HCT116 (cell line): ENCODE results near the gene OR8G5. TPM values are rescaled to one million over a fixed set of nuclear protein-coding genes. Genes with fewer than 3 reads are reported as not detected.

Experiments used
- ATAC-seq: fragments of 200-7000 bp; cut with Tn5 transposase; 2 replicates; pipeline ENCODE4 v1.9.1; 2020; ENCODE audit warnings: mild to moderate bottlenecking, moderate library complexity
- BruUV-seq: library from RNA; stranded (reverse); fragments of 400-500 nt; replicated peaks from 2 replicates; lab custom pipeline; 2021; lab: Mats Ljungman, UMichigan
- CTCF ChIA-PET: fragments of 300-600 bp; sonication (Branson Sonifier 250); formaldehyde crosslinking; loops from one replicate; lab custom pipeline; 2021; ENCODE audit warnings: antibody characterized with exemption; lab: Charles Lee
- POLR2A ChIA-PET: fragments of 300-600, 350-600 bp; sonication (Branson Sonifier 250); formaldehyde crosslinking; loops from one replicate; lab custom pipeline; 2021; ENCODE audit warnings: antibody characterized with exemption; lab: Charles Lee
- RAD21 ChIA-PET, 2 experiments: fragments of 300-600 bp; sonication (Branson Sonifier 250); formaldehyde crosslinking; loops; one replicate each; lab custom pipeline; 2023; ENCODE audit warnings: low total read pairs in 2 of 2; ENCODE audit not compliant: uncharacterized antibody in 2 of 2, unreplicated experiment in 2 of 2, low non-redundant PET in 1 of 2; lab: Charles Lee
- DNase-seq: peaks from one replicate; pipeline ENCODE4 v3.0.0-alpha.2; 2010; ENCODE audit warnings: low read depth, low spot score
- H2AFZ ChIP-seq: fragments of 200-600 bp; shearing (Covaris generic), sonication (generic); 2 replicates; pipeline ENCODE4 v1.6.1; 2017; ENCODE audit warnings: low read depth, mixed run types, mixed read lengths, antibody characterized with exemption, low read length; ENCODE audit not compliant: poor library complexity, severe bottlenecking
- H3K27ac ChIP-seq: 2 replicates; pipeline ENCODE4 v1.5.1; 2012; ENCODE audit warnings: low read depth, low read length
- H3K27me3 ChIP-seq: fragments of 200-600 bp; sonication (generic); 2 replicates; pipeline ENCODE4 v1.6.1; 2016; ENCODE audit warnings: mixed run types, low read length, mixed read lengths; ENCODE audit not compliant: insufficient read depth
- H3K36me3 ChIP-seq, 2 experiments: fragments of 200-500 bp in 1 of 2; fragments of 200-600 bp in 1 of 2; sonication (Bioruptor generic) in 1 of 2; sonication (generic) in 1 of 2; 2 replicates each; pipeline versions ENCODE4 v1.5.1 to v1.6.1; 2014 to 2016; ENCODE audit warnings: low read length in 2 of 2, inconsistent platforms in 1 of 2, mixed read lengths in 1 of 2, mixed run types in 1 of 2; ENCODE audit not compliant: insufficient read depth in 2 of 2, control insufficient read depth in 1 of 2
- H3K4me1 ChIP-seq, 2 experiments: fragments of 200-600 bp in 1 of 2; sonication (generic) in 1 of 2; 2 replicates each; pipeline versions ENCODE4 v1.5.1 to v1.6.1; 2012 to 2017; ENCODE audit warnings: low read length in 2 of 2, inconsistent platforms in 1 of 2, mild to moderate bottlenecking in 1 of 2, mixed read lengths in 1 of 2, mixed run types in 1 of 2, moderate library complexity in 1 of 2; ENCODE audit not compliant: insufficient read depth in 2 of 2, control insufficient read depth in 1 of 2
- H3K4me2 ChIP-seq: fragments of 200-600 bp; sonication (generic); 2 replicates; pipeline ENCODE4 v1.6.1; 2017; ENCODE audit warnings: mixed run types, low read length, mixed read lengths
- H3K4me3 ChIP-seq, 2 experiments: fragments of 200-600 bp in 1 of 2; sonication (generic) in 1 of 2; replicated peaks in 1 of 2; 2 replicates each; pipeline ENCODE4 v1.5.1; 2011 to 2016; ENCODE audit warnings: low read length in 2 of 2, control low read depth in 1 of 2, low read depth in 1 of 2, mild to moderate bottlenecking in 1 of 2, mixed read lengths in 1 of 2, mixed run types in 1 of 2
- H3K79me2 ChIP-seq: fragments of 200-600 bp; sonication (generic); 2 replicates; pipeline ENCODE4 v1.6.1; 2017; ENCODE audit warnings: mild to moderate bottlenecking, mixed run types, low read length, moderate library complexity, mixed read lengths; ENCODE audit not compliant: insufficient read depth
- H3K9ac ChIP-seq: fragments of 200-600 bp; sonication (generic); 2 replicates; pipeline ENCODE4 v1.6.1; 2016; ENCODE audit warnings: low read length, mixed read lengths
- H3K9me2 ChIP-seq: fragments of 200-600 bp; sonication (generic), shearing (Covaris generic); 2 replicates; pipeline ENCODE4 v1.6.1; 2017; ENCODE audit warnings: mixed run types, mild to moderate bottlenecking, moderate library complexity; ENCODE audit not compliant: insufficient read depth
- H3K9me3 ChIP-seq, 2 experiments: fragments of 200-500 bp in 1 of 2; fragments of 200-600 bp in 1 of 2; sonication (Bioruptor generic) in 1 of 2; sonication (generic) in 1 of 2; 2 replicates each; pipeline ENCODE4 v1.6.1; 2014 to 2017; ENCODE audit warnings: low read length in 2 of 2, mixed read lengths in 2 of 2, inconsistent platforms in 1 of 2, low read depth in 1 of 2, mild to moderate bottlenecking in 1 of 2, mixed run types in 1 of 2, moderate library complexity in 1 of 2; ENCODE audit not compliant: control insufficient read depth in 1 of 2, insufficient read depth in 1 of 2
- H4K20me1 ChIP-seq: fragments of 200-600 bp; sonication (generic), shearing (Covaris generic); 2 replicates; pipeline ENCODE4 v1.6.1; 2017; ENCODE audit warnings: mixed run types, mild to moderate bottlenecking, moderate library complexity; ENCODE audit not compliant: insufficient read depth
- CBX3 ChIP-seq: IDR thresholded peaks from 2 replicates; pipeline ENCODE4 v1.6.1; 2012; ENCODE audit warnings: low read depth
- CEBPB ChIP-seq: IDR thresholded peaks from 2 replicates; pipeline ENCODE4 v1.6.1; 2012; ENCODE audit warnings: low read depth
- EGR1 ChIP-seq: IDR thresholded peaks from 2 replicates; pipeline ENCODE4 v1.6.1; 2012; ENCODE audit warnings: low read depth
- ELF1 ChIP-seq: IDR thresholded peaks from 2 replicates; pipeline ENCODE4 v1.6.1; 2012; ENCODE audit warnings: low read depth, borderline replicate concordance
- EZH2 ChIP-seq: fragments of 200-600 bp; sonication (generic); IDR thresholded peaks from 2 replicates; pipeline ENCODE4 v1.6.1; 2017; ENCODE audit warnings: antibody characterized with exemption, mixed run types
- EZH2phosphoT487 ChIP-seq: fragments of 200-600 bp; IDR thresholded peaks from 2 replicates; pipeline ENCODE4 v1.6.1; 2018; ENCODE audit warnings: antibody characterized with exemption, borderline replicate concordance
- FOSL1 ChIP-seq: IDR thresholded peaks from 2 replicates; pipeline ENCODE4 v1.6.1; 2012; ENCODE audit warnings: low read depth
- JUND ChIP-seq: IDR thresholded peaks from 2 replicates; pipeline ENCODE4 v1.6.1; 2012
- POLR2A ChIP-seq: IDR thresholded peaks from 2 replicates; pipeline ENCODE4 v1.7.0; 2011; ENCODE audit warnings: borderline replicate concordance; ENCODE audit not compliant: insufficient read depth, insufficient read length; ENCODE audit errors: extremely low read depth
- RAD21 ChIP-seq: IDR thresholded peaks from 2 replicates; pipeline ENCODE4 v1.6.1; 2012; ENCODE audit warnings: low read depth, mild to moderate bottlenecking
- SP1 ChIP-seq: IDR thresholded peaks from 2 replicates; pipeline ENCODE4 v1.6.1; 2012; ENCODE audit warnings: low read depth
- SRF ChIP-seq: IDR thresholded peaks from 2 replicates; pipeline ENCODE4 v1.6.1; 2012; ENCODE audit warnings: low read depth
- TCF7L2 ChIP-seq: IDR thresholded peaks from 2 replicates; pipeline ENCODE4 v1.7.0; 2011; ENCODE audit warnings: borderline replicate concordance, inconsistent platforms; ENCODE audit not compliant: insufficient read depth, insufficient read length; ENCODE audit errors: extremely low read depth
- YY1 ChIP-seq: IDR thresholded peaks from 2 replicates; pipeline ENCODE4 v1.6.1; 2011; ENCODE audit warnings: low read length, low read depth, moderate library complexity, mild to moderate bottlenecking; ENCODE audit not compliant: insufficient replicate concordance; ENCODE audit errors: extremely low read depth
- ZFX ChIP-seq: fragments of 450-650 bp; IDR thresholded peaks from 2 replicates; pipeline ENCODE4 v1.6.1; 2017
- ZNF274 ChIP-seq: fragments of 200-500 bp; sonication (Bioruptor generic); IDR thresholded peaks from 2 replicates; pipeline ENCODE4 v1.6.1; 2014; ENCODE audit warnings: mild to moderate bottlenecking, low read depth, low read length, inconsistent platforms
- intact Hi-C: fragments of 100-400 bp; cut with micrococcal nuclease; formaldehyde crosslinking; loops from 2 replicates; pipeline ENCODE4 v1.10.0; 2022
- total RNA-seq: library from RNA; stranded (reverse); gene quantifications from one replicate; pipeline ENCODE4 v1.2.1, GENCODE V29; 2021; ENCODE audit not compliant: unreplicated experiment
- TF ChIP-seq, protein P1 (sequence below): IDR thresholded peaks from 2 replicates; pipeline ENCODE4 v1.6.1; 2012
- TF ChIP-seq, protein P2 (sequence below): IDR thresholded peaks from 2 replicates; pipeline ENCODE4 v1.6.1; 2011; ENCODE audit warnings: mild to moderate bottlenecking, low read length, moderate library complexity; ENCODE audit not compliant: insufficient replicate concordance; ENCODE audit errors: extremely low read depth
- TF ChIP-seq, protein P3 (sequence below): IDR thresholded peaks from 2 replicates; pipeline ENCODE4 v1.6.1; 2012; ENCODE audit warnings: low read depth
- TF ChIP-seq, protein P4 (sequence below): IDR thresholded peaks from 2 replicates; pipeline ENCODE4 v1.6.1; 2012

Gene OR8G5
- total RNA-seq, 1 experiment from 2014 or later = not detected

DNA sequence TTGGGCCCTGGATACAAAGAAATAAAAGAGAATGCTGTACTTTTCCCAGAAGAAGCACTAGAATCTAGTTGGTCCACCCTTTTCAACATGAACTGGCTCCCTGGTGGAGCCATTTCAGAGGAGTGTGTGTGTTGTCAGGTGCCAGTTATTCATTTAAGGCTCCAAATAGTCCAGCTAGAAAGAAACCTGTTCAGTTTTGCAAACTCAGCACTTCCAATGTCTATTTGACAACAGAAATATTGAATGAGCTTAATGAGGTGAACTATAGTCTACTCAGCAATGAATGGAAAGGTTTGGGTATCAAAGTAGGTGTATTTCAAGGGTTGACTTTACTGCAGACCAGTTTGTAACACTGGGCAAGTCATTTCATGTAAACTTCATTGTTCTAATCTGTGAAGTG lies 55.5 kb downstream of the OR8G5 start:
- Histone ChIP-seq H3K9me2 (no peaks in the 10 kb centered on the region), H3K9me3 (no peaks in the 10 kb centered on the region), H3K9ac (no peak overlapping the region), H2AFZ (no peak overlapping the region), H3K27me3 (peaks cover 51% of the 10 kb centered on the region), H4K20me1 (no peaks in the 10 kb centered on the region), H3K4me3 (no peak overlapping the region), H3K79me2 (no peaks in the 10 kb centered on the region), H3K27ac (no peak overlapping the region), H3K4me1 (no peaks in the 10 kb centered on the region), H3K4me2 (no peak overlapping the region), H3K36me3 (no peaks in the 10 kb centered on the region)
- TF ChIP-seq SP1 (no peak), CBX3 (no peak), ZNF274 (no peak), CEBPB (no peak), JUND (no peak), EZH2 (no peak), POLR2A (no peak), ZFX (no peak), TCF7L2 (no peak), EGR1 (no peak), ELF1 (no peak), FOSL1 (no peak), EZH2phosphoT487 (no peak), SRF (no peak), RAD21 (no peak), YY1 (no peak)
- TF ChIP-seq, protein P1, sequence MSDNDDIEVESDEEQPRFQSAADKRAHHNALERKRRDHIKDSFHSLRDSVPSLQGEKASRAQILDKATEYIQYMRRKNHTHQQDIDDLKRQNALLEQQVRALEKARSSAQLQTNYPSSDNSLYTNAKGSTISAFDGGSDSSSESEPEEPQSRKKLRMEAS = no peak
- TF ChIP-seq, protein P2, sequence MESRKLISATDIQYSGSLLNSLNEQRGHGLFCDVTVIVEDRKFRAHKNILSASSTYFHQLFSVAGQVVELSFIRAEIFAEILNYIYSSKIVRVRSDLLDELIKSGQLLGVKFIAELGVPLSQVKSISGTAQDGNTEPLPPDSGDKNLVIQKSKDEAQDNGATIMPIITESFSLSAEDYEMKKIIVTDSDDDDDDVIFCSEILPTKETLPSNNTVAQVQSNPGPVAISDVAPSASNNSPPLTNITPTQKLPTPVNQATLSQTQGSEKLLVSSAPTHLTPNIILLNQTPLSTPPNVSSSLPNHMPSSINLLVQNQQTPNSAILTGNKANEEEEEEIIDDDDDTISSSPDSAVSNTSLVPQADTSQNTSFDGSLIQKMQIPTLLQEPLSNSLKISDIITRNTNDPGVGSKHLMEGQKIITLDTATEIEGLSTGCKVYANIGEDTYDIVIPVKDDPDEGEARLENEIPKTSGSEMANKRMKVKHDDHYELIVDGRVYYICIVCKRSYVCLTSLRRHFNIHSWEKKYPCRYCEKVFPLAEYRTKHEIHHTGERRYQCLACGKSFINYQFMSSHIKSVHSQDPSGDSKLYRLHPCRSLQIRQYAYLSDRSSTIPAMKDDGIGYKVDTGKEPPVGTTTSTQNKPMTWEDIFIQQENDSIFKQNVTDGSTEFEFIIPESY = no peak
- TF ChIP-seq, protein P3, sequence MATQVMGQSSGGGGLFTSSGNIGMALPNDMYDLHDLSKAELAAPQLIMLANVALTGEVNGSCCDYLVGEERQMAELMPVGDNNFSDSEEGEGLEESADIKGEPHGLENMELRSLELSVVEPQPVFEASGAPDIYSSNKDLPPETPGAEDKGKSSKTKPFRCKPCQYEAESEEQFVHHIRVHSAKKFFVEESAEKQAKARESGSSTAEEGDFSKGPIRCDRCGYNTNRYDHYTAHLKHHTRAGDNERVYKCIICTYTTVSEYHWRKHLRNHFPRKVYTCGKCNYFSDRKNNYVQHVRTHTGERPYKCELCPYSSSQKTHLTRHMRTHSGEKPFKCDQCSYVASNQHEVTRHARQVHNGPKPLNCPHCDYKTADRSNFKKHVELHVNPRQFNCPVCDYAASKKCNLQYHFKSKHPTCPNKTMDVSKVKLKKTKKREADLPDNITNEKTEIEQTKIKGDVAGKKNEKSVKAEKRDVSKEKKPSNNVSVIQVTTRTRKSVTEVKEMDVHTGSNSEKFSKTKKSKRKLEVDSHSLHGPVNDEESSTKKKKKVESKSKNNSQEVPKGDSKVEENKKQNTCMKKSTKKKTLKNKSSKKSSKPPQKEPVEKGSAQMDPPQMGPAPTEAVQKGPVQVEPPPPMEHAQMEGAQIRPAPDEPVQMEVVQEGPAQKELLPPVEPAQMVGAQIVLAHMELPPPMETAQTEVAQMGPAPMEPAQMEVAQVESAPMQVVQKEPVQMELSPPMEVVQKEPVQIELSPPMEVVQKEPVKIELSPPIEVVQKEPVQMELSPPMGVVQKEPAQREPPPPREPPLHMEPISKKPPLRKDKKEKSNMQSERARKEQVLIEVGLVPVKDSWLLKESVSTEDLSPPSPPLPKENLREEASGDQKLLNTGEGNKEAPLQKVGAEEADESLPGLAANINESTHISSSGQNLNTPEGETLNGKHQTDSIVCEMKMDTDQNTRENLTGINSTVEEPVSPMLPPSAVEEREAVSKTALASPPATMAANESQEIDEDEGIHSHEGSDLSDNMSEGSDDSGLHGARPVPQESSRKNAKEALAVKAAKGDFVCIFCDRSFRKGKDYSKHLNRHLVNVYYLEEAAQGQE = no peak
- TF ChIP-seq, protein P4, sequence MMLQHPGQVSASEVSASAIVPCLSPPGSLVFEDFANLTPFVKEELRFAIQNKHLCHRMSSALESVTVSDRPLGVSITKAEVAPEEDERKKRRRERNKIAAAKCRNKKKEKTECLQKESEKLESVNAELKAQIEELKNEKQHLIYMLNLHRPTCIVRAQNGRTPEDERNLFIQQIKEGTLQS = no peak
- ChIA-PET CTCF (no interaction called here), POLR2A (no interaction called here), RAD21 (no interaction called here)
- no TSS peak for BruUV-seq
- intact Hi-C loops = no loop called here
- no peak for ATAC-seq
- DNase-seq = no peak
